Fibroblast of lung (primary cell): ENCODE results near the gene RIOK1.

Experiments
- CTCF ChIP-seq, 2 donors: IDR thresholded peaks in 1 of 2; conservative IDR thresholded peaks in 1 of 2; 1 replicate in 1 of 2; 2 replicates in 1 of 2; pipeline ENCODE4 v1.5.1; 2011 to 2012; ENCODE audit warnings: low read length in 2 of 2, control low read depth in 1 of 2, inconsistent platforms in 1 of 2, low read depth in 1 of 2, mild to moderate bottlenecking in 1 of 2
- EZH2 ChIP-seq: IDR thresholded peaks from 2 replicates; pipeline ENCODE4 v1.5.1; 2012; ENCODE audit warnings: low read length, control low read depth, mild to moderate bottlenecking; ENCODE audit errors: missing control alignments

GRCh38 chr6:7463785-7464184 is 74.2 kb downstream of the RIOK1 start:
- TF ChIP-seq CTCF (conservative IDR thresholded peaks at IDR 0.05 in 1 of 2, IDR thresholded peaks at IDR 0.05 in 1 of 2; ENCODE audit: low read depth in 1 of 2, low read length in 2 of 2) (no peak), EZH2 (no peak)
